ENCODE measurements around the gene TNFAIP2.
"Not testable (repeated sequence)": the region's sequence is repeated elsewhere in the genome, so short reads cannot be mapped to it uniquely, and the experiment has no call there.

The TNFAIP2 gene

DNA sequence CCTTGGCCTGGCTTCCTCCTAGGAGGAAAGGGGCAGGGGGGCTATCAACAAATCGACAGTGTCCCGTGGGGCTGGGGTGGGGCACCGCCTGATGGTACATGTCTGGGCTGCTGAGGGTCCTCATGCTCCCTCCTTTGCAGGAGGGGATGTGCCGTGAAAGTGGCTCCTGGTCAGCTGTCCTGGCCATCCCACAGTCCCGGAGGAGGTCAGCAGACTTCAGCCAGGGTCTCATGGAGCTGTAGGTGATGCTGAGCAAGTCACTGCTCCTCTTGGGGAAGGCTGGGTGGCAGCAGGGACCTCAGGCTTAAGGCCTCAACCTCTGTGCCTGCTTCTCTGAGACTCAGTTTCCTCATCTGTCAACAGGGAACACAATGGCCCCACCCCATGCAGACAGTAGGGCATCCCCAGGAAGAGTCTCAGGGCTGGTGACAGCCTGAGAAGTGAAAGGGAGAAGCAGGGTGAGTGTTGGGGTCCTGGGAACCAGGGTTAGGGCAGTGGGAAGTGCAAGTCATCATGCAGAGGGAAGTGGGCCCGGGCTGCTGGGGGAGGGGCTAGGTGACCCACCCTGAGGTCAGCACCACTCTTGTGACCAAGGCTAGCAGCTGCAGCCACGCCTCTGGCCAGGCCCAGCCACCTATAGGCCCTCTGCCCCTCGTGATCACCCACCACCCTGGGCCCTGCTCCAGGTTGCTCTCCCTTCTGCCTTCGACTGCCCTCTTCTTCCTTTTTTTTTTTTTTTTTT is 4.4 kb upstream of the TNFAIP2 start:
- peak in 1 of 2 experiments; percentile 11 for DNase-seq
- TF ChIP-seq GATA1 (IDR thresholded peaks at IDR 0.05; ENCODE audit: low read depth, low read length) (no peak), POLR2A (IDR thresholded peaks at IDR 0.05; ENCODE audit: low read length) (no peak)

DNA sequence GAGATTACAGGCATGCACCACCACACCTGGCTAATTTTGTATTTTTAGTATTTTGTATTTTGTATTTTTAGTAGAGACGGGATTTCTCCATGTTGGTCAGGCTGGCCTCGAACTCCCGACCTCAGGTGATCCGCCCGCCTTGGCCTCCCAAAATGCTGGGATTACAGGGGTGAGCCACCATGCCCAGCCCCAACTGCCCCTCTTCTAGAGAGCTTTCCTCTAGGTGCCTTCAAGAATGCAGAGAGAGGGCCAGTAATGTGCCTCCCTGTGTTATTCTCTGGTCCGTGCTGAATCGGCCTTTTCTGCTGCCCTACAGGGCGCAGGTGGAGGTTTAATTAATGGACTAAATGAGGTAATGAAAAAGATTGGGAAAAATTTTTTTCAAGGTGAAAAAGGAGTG is 3.7 kb upstream of the TNFAIP2 start:
- not testable (repeated sequence) for DNase-seq

GRCh38 chr14:103121121-103121845 is 2.0 kb upstream of the TNFAIP2 start:
- no peak for DNase-seq
- no peak for TF ChIP-seq GATA1 (IDR thresholded peaks at IDR 0.05; ENCODE audit: low read depth, low read length)

DNA sequence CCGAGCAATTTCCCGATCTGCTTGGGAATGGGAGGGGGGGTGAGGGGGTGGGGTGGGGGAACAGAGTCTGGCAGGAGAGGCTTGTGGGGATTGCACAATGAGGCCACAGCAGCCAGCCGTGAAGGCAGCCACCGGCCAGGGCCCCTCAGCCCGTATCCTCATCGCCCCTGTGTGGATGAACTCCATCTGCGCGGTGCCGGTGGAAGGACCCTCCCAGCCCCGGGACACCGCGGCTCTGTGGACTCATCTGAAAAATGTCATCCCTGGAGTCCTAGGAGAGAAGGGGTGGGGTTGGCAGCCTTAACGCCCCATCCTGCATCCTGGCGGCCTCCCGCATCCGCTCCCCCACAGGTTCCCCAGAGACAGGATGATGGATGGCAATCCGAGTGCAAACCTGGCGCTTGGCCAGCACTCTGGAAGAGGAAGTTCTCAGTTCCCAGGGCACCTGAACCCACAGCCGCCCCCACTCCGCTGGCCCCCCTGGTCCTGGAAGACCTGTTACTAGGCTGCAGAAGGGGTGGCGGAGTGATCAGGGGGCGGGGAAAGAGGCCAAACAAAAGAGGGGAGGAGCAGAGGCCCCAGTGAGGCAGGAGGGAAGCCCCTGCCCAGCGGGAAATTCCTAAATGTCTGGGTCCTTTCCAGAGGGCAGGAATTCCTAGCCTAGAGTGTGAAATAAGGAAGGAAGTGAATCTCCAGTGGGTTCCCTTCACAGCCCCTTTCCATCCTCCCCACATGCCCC is 1.2 kb upstream of the TNFAIP2 start:
- no peak for DNase-seq
- TF ChIP-seq POLR2A (IDR thresholded peaks at IDR 0.05; ENCODE audit: low read length): no peak
- no peak for TF ChIP-seq GATA1 (IDR thresholded peaks at IDR 0.05; ENCODE audit: low read depth, low read length)

DNA sequence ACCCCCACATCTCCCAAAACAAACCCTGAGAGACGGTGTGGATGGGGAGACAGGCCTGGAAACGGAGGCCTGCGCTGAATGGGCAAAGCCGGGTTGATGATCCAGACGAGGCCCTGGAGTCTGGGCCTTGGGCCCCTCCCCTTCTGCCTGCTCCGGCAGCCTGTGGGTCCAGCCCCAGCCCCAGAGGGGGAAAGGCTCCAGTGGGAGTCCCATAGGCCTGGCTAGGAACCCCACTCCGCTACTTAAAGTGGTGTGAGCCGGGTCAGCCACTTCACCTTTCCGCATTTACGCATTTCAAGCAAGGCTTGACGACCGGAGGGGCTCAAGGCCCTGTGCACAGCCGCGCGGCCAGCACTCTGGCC is 695 bp upstream of the TNFAIP2 start:
- no peak for TF ChIP-seq POLR2A (IDR thresholded peaks at IDR 0.05; ENCODE audit: low read length)
- TF ChIP-seq GATA1 (IDR thresholded peaks at IDR 0.05; ENCODE audit: low read depth, low read length): no peak
- no peak for DNase-seq

GRCh38 chr14:103123634-103124500 is 606 bp downstream of the TNFAIP2 start:
- DNase-seq: no peak
- no peak for TF ChIP-seq POLR2A (IDR thresholded peaks at IDR 0.05; ENCODE audit: low read length)
- no peak for TF ChIP-seq GATA1 (IDR thresholded peaks at IDR 0.05; ENCODE audit: low read depth, low read length)

DNA sequence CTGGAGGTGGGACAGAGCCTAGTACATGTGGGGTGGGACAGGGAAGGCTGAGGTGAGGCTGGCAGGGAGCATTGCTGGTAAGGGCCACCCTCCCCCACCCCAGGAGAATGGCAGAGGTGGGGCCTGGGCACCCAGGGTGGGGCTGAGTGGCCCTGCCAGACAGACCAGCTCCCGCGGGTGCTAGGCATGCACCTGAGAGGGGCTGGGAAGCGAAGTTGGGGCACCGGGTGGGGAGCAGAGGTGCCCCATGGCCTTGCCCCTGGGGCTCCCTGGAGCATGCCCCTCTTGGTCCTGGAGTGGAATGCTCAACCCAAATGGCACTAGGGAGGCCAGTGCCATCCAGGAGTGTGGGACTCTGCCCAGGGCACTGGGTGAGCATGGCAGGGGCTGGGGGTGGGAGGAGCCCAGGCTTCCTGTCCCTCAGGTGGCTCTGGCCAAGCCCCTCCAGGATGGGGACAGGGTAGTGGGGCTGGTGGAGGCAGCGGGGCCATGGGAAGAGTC is 1.3 kb downstream of the TNFAIP2 start:
- no peak for DNase-seq
- TF ChIP-seq GATA1 (IDR thresholded peaks at IDR 0.05; ENCODE audit: low read depth, low read length) (no peak), POLR2A (IDR thresholded peaks at IDR 0.05; ENCODE audit: low read length) (no peak)

- TF ChIP-seq POLR2A (IDR thresholded peaks at IDR 0.05; ENCODE audit: low read length) (no peak), GATA1 (IDR thresholded peaks at IDR 0.05; ENCODE audit: low read depth, low read length) (no peak)
- DNase-seq: no peak
These were observed 2.1 kb downstream of the TNFAIP2 start for GRCh38 chr14:103125098-103126070.

DNA sequence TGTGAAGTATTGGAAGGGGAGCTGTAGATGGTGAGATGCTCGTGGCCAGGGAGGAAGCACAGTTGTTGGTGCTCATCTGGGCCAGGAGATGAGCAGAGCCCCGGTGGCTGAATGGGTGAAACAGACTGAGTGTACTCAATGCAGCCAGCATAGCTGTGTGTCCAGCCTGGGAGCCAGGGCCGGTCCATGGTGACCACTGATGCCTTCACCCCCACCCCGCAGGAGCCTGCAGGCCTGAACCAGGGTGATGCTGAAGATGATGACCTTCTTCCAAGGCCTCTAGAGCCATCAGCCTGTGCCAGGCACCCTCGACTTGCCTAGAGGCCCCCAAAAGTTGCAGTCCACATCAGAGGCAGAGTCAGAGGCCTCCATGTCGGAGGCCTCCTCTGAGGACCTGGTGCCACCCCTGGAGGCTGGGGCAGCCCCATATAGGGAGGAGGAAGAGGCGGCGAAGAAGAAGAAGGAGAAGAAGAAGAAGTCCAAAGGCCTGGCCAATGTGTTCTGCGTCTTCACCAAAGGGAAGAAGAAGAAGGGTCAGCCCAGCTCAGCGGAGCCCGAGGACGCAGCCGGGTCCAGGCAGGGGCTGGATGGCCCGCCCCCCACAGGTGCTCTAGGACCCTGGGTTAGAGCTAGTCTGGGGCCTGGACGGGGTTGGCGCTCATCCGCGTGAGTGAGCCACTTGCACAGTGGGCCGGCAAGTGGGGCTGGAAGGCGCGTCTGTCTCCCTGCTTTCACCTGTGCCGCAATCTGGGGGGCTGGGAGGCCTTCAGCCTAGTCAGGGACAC is 3.0 kb downstream of the TNFAIP2 start:
- DNase-seq: no peak
- TF ChIP-seq GATA1 (IDR thresholded peaks at IDR 0.05; ENCODE audit: low read depth, low read length) (no peak), POLR2A (IDR thresholded peaks at IDR 0.05; ENCODE audit: low read length) (no peak)

GRCh38 chr14:103126873-103127304 is 3.6 kb downstream of the TNFAIP2 start:
- no peak for DNase-seq
- no peak for TF ChIP-seq POLR2A (IDR thresholded peaks at IDR 0.05; ENCODE audit: low read length)
- TF ChIP-seq GATA1 (IDR thresholded peaks at IDR 0.05; ENCODE audit: low read depth, low read length): no peak

GRCh38 chr14:103127356-103127755 is 4.1 kb downstream of the TNFAIP2 start:
- TF ChIP-seq GATA1 (IDR thresholded peaks at IDR 0.05; ENCODE audit: low read depth, low read length) (no peak), POLR2A (IDR thresholded peaks at IDR 0.05; ENCODE audit: low read length) (no peak)

More at GRCh38 chr14:103127356-103127755, 4.1 kb downstream of the TNFAIP2 start:
- no peak for DNase-seq
